ENCODE measurements around the gene CHN2.

Gene CHN2

DNA sequence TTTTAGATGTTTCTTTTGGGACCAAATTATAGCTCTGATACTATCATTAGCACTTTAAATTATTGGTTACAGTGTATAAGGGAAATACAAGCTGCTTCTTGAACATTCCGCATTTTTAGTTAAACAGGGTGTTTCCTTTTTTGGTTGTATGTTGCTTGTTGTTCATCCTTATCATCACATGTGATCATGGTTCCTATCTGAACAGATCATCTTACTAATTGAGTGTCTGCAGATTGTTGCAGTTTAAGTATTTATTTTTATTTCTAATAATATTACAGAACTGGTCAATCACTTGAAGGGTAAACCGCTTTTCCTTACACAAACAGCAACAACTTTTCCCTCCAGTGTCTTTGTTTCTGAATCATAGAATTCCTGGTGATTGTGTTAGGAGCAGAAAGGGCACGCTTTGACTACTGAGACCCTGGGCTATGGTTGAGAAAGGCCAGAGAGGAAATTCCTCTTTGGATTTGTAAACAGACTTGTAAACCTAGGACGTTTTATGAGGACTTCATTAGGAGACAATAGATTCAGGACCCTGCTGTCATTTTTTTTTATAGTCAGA is 37.2 kb downstream of the CHN2 start:
- Histone ChIP-seq H3K36me3 (ENCODE audit: control insufficient read depth, insufficient read depth, low read length) (no peaks in the 10 kb centered on the region), H3K4me3 (ENCODE audit: low read depth, low read length) (no peak overlapping the region), H3K4me1 (ENCODE audit: control insufficient read depth, insufficient read depth, low read length) (no peaks in the 10 kb centered on the region), H3K27me3 (ENCODE audit: control insufficient read depth, insufficient read depth, low read length) (no peaks in the 10 kb centered on the region), H3K9ac (ENCODE audit: low read depth, low read length) (no peak overlapping the region), H3K9me3 (ENCODE audit: control insufficient read depth, insufficient read depth, low read length) (no peaks in the 10 kb centered on the region)

DNA sequence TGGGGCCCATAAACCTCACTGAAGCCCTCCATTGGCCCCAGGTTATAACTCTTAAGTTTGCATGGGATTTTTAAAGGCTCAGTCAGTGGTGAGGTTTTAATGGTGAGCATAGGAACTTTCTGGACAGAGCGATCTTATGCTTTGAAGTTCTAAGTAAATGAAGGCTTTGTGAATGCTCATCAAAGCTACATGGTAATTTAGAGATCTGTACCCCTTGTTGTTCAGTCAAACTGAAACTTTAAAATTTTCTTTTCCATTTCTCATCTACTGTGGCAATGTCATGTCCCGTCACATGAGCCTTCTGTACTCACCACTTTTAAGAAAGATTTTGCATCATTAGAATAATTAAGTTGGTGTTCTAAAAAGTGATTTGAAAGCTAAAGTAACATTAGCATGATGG is 39.9 kb downstream of the CHN2 start:
- Histone ChIP-seq H3K9ac (ENCODE audit: low read depth, low read length) (no peak overlapping the region), H3K4me1 (ENCODE audit: control insufficient read depth, insufficient read depth, low read length) (no peaks in the 10 kb centered on the region), H3K27me3 (ENCODE audit: control insufficient read depth, insufficient read depth, low read length) (no peaks in the 10 kb centered on the region), H3K4me3 (ENCODE audit: low read depth, low read length) (no peak overlapping the region), H3K9me3 (ENCODE audit: control insufficient read depth, insufficient read depth, low read length) (no peaks in the 10 kb centered on the region), H3K36me3 (ENCODE audit: control insufficient read depth, insufficient read depth, low read length) (no peaks in the 10 kb centered on the region)

DNA sequence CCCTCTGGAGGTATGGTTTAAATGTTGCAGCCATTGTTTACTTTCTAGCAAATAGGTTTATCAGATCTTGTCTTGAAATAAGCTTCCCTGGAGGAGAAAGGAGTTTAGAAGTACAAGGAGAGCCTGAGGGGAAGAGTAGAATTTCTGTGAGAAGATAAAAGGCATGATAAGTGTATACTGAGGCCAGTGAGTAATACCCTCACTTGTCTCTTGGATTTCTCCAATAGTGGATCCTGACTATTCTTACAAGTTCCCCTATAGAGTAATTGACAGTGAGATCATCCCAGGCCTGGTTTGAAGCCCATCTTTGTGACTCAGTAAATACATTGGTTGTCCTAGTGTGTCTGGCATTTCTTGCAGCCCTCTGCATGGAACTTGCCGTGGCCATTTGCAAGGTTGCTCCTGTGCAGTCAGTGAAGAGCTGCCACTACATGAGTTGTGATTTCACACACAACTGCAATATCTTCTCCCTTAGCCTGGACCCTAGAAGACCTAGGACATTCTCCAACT is 41.6 kb downstream of the CHN2 start:
- no peak overlapping the region for H3K9ac ChIP-seq (ENCODE audit: low read depth, low read length)
- H3K4me1 ChIP-seq (ENCODE audit: control insufficient read depth, insufficient read depth, low read length) = no peaks in the 10 kb centered on the region
- H3K36me3 ChIP-seq (ENCODE audit: control insufficient read depth, insufficient read depth, low read length) = no peaks in the 10 kb centered on the region
- no peaks in the 10 kb centered on the region for H3K27me3 ChIP-seq (ENCODE audit: control insufficient read depth, insufficient read depth, low read length)
- H3K4me3 ChIP-seq (ENCODE audit: low read depth, low read length) = no peak overlapping the region
- no peaks in the 10 kb centered on the region for H3K9me3 ChIP-seq (ENCODE audit: control insufficient read depth, insufficient read depth, low read length)

DNA sequence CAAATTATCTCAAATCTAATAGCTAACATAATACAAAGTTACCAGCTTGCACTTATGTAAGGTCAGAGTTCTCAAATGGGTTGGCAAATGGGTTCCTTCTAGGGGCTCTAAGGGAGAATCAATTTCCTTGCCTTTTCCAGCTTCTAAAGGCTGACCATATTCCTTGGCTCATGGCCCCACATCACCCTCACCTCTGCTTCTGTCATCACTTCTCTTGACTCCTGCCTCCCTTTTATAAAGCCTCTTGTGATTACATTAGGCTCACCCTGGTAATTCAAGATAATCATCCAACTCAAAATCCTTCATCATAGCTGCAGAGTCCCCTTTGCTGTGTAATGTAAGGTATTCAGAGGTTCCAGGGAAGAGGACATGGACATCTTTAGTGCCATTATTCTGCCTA is 42.1 kb downstream of the CHN2 start:
- Histone ChIP-seq H3K9ac (ENCODE audit: low read depth, low read length) (no peak overlapping the region), H3K36me3 (ENCODE audit: control insufficient read depth, insufficient read depth, low read length) (no peaks in the 10 kb centered on the region), H3K9me3 (ENCODE audit: control insufficient read depth, insufficient read depth, low read length) (no peaks in the 10 kb centered on the region), H3K4me1 (ENCODE audit: control insufficient read depth, insufficient read depth, low read length) (no peaks in the 10 kb centered on the region), H3K27me3 (ENCODE audit: control insufficient read depth, insufficient read depth, low read length) (no peaks in the 10 kb centered on the region), H3K4me3 (ENCODE audit: low read depth, low read length) (no peak overlapping the region)

DNA sequence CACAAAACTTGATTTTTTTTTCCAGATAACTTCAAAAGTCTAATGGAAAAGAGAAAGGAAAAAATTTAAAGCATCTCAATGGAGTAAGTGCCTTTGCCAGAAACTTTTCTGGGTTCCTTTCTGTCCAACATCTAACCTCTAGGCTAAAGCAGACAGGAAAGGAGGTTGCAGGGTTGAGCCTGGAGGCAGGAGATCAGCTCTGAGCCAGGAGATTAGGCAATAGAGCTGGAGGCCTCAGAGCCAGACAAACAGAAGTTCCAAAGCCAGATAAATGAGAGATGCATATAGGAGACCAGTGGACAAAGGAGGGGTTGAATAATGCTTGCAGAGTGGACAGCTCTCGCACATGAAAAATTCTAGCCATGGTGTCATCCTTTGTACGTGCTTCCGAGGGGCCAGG is 42.9 kb downstream of the CHN2 start:
- H3K4me3 ChIP-seq (ENCODE audit: low read depth, low read length) = no peak overlapping the region
- no peak overlapping the region for H3K9ac ChIP-seq (ENCODE audit: low read depth, low read length)
- H3K9me3 ChIP-seq (ENCODE audit: control insufficient read depth, insufficient read depth, low read length) = no peaks in the 10 kb centered on the region
- no peaks in the 10 kb centered on the region for H3K4me1 ChIP-seq (ENCODE audit: control insufficient read depth, insufficient read depth, low read length)
- H3K36me3 ChIP-seq (ENCODE audit: control insufficient read depth, insufficient read depth, low read length) = no peaks in the 10 kb centered on the region
- no peaks in the 10 kb centered on the region for H3K27me3 ChIP-seq (ENCODE audit: control insufficient read depth, insufficient read depth, low read length)

DNA sequence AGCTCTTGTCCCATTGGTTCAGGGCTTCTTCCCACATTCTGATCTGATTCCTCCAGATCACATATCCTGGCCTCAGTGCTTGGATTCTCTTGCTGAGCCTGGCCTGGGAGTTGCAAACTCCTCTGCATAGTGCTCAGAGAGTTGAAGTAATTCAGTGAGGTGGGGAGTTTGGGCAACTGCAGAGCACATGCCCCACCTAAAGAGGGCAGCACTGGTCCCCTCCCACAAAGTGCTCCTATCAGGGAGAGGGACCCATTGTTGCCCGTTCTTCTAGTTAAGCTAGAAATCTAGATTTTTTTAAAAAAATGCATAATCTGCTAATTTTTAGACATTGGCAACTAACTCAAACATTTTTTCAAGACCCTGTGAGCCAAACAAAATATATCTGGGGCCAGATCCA is 45.1 kb downstream of the CHN2 start:
- peaks cover 7% of the 10 kb centered on the region for H3K4me1 ChIP-seq (ENCODE audit: control insufficient read depth, insufficient read depth, low read length)
- no peak overlapping the region for H3K9ac ChIP-seq (ENCODE audit: low read depth, low read length)
- no peaks in the 10 kb centered on the region for H3K36me3 ChIP-seq (ENCODE audit: control insufficient read depth, insufficient read depth, low read length)
- H3K9me3 ChIP-seq (ENCODE audit: control insufficient read depth, insufficient read depth, low read length) = no peaks in the 10 kb centered on the region
- H3K4me3 ChIP-seq (ENCODE audit: low read depth, low read length) = no peak overlapping the region
- H3K27me3 ChIP-seq (ENCODE audit: control insufficient read depth, insufficient read depth, low read length) = no peaks in the 10 kb centered on the region

DNA sequence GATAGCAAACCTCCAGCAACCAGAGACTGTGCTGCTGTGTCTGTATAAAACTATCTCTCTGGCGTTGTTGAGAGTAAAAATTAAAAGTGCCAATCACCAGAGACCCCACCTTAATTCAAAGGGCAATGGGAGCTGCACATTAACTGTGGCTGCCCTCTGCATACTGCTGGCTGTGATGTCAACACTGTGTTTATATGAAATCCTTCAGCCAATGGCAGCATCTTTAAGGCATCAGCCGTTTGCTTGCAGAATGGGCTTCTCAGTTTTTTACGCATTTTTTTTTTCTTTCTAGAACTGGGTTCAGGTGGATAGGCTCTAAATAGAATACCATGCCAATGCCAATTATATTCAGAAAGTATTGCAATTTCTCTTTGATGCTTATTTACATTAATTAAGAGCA is 47.7 kb downstream of the CHN2 start:
- H3K36me3 ChIP-seq (ENCODE audit: control insufficient read depth, insufficient read depth, low read length) = no peaks in the 10 kb centered on the region
- H3K4me1 ChIP-seq (ENCODE audit: control insufficient read depth, insufficient read depth, low read length) = peaks cover 7% of the 10 kb centered on the region
- H3K9ac ChIP-seq (ENCODE audit: low read depth, low read length) = no peak overlapping the region
- H3K27me3 ChIP-seq (ENCODE audit: control insufficient read depth, insufficient read depth, low read length) = no peaks in the 10 kb centered on the region
- no peak overlapping the region for H3K4me3 ChIP-seq (ENCODE audit: low read depth, low read length)
- H3K9me3 ChIP-seq (ENCODE audit: control insufficient read depth, insufficient read depth, low read length) = no peaks in the 10 kb centered on the region

DNA sequence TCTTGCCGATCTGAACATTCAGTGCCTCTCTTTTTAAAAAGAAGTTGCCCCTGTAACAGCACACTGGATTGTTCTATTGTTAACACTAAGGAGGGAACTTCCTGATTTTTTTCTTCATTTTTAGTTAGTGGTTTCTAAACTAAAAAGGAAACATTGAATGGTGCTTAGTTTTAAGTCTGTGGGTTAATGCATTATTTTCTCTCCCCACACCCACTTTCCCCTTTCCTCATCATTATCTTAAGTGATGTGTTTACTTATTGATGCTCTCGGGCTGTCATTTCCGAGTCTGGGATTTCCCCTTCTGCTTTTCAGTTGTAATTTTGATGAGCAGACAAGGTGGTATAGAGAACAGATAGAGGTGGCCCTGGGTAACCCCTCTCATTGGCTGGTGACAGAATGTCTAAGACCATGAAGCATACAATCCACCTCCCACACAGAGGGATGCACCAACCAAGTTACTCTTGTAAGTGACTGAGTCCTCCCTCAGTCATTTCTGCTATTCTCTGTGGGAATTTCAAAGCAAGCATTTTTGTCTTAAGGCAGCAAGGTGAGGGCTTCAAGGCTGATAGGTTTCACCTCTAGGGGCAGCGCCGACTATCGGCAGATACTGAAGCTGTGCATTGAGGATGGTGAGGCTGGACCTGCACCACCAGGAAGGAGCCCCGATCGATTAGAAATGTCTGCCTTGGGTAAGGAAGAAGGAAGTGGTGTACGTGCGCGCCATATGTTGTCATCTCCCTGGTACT is 49.5 kb downstream of the CHN2 start:
- Histone ChIP-seq H3K36me3 (ENCODE audit: control insufficient read depth, insufficient read depth, low read length) (no peaks in the 10 kb centered on the region), H3K9me3 (ENCODE audit: control insufficient read depth, insufficient read depth, low read length) (no peaks in the 10 kb centered on the region), H3K9ac (ENCODE audit: low read depth, low read length) (no peak overlapping the region), H3K27me3 (ENCODE audit: control insufficient read depth, insufficient read depth, low read length) (no peaks in the 10 kb centered on the region), H3K4me3 (ENCODE audit: low read depth, low read length) (no peak overlapping the region), H3K4me1 (ENCODE audit: control insufficient read depth, insufficient read depth, low read length) (peaks cover 7% of the 10 kb centered on the region)

DNA sequence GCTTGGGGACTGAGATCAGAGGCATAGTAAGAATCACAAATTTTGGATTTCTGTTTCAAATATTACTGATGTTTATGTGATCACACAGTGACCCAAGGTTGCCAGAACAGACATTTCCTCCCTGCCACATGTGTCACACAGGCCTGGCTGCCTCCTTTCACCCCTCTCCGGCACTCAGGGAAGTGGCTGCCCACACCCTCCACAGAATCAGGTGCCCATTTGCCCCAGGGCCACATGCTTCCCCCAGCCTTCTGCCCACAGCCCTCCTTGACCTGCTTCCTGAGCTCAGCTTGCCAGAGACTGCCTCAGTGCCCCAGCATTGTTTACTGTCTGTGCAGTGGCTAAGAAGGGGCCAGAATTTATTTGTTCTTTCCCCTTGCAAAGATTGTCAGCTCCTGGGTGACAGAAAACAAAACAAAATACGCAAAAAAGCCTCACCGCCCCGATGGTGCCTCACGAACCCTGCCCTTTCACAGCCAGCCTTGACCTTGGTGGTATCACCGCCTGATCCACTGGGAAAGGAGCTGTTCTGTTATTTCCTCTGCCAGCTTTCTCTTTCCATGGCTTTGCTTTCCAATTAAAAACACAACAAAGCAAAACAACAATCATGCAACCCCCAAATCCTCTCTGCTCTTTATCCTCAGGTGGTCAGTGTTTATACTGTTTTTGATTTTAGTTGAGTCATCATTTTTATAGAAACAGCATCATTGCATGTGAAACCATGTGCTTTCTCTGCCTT is 52.8 kb downstream of the CHN2 start:
- H3K4me3 ChIP-seq (ENCODE audit: low read depth, low read length) = no peak overlapping the region
- no peak overlapping the region for H3K9ac ChIP-seq (ENCODE audit: low read depth, low read length)
- H3K27me3 ChIP-seq (ENCODE audit: control insufficient read depth, insufficient read depth, low read length) = no peaks in the 10 kb centered on the region
- no peaks in the 10 kb centered on the region for H3K36me3 ChIP-seq (ENCODE audit: control insufficient read depth, insufficient read depth, low read length)
- peaks cover 7% of the 10 kb centered on the region for H3K4me1 ChIP-seq (ENCODE audit: control insufficient read depth, insufficient read depth, low read length)
- H3K9me3 ChIP-seq (ENCODE audit: control insufficient read depth, insufficient read depth, low read length) = no peaks in the 10 kb centered on the region

DNA sequence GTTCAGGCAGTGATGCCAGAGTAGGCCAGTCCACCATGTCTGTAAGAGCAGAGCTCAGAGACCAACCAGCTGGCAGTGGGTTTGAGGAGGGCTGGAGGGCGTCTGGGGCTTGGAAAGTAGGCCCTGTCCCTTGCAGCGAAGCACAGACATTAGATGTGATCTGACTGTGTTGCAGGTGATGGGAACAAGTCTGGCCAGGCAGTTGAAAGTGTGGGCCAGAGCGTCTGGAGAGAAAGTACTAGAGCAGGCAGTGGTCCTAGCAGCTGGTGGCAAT is 53.3 kb downstream of the CHN2 start:
- no peak overlapping the region for H3K4me3 ChIP-seq (ENCODE audit: low read depth, low read length)
- peaks cover 7% of the 10 kb centered on the region for H3K4me1 ChIP-seq (ENCODE audit: control insufficient read depth, insufficient read depth, low read length)
- H3K9ac ChIP-seq (ENCODE audit: low read depth, low read length) = no peak overlapping the region
- no peaks in the 10 kb centered on the region for H3K9me3 ChIP-seq (ENCODE audit: control insufficient read depth, insufficient read depth, low read length)
- no peaks in the 10 kb centered on the region for H3K27me3 ChIP-seq (ENCODE audit: control insufficient read depth, insufficient read depth, low read length)
- H3K36me3 ChIP-seq (ENCODE audit: control insufficient read depth, insufficient read depth, low read length) = no peaks in the 10 kb centered on the region

DNA sequence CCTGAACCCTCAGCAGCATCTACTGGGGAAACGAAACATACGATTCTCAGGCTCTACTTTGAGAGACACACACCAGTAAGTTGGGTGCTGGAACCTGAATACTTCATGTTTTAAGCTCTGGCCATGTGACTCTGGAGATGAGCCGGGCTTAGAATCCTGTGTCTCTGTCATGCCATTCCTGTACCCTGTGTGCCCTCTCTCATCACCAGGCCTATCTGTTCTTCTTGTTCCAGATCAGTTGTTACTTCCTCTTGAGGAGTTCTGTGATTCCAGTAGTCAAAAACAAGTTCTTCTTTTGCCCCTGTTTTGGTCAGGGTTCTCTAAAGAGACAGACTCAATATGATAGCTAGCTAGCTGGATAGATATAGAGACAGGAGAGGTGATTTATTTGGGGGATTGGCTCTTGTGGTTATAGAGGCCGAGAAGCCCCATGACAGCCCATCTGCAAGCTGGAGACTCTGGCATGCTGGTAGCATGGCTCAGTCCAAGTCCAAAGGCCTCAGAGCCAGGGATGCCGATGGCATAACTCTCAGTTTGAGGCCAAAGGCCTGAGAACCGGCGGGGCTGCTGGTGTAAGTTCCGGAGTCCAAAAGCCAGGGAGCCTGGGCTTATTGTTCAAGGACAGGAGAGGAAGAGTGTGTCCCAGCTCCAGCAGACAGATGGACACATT is 54.3 kb downstream of the CHN2 start:
- Histone ChIP-seq H3K9me3 (ENCODE audit: control insufficient read depth, insufficient read depth, low read length) (no peaks in the 10 kb centered on the region), H3K4me1 (ENCODE audit: control insufficient read depth, insufficient read depth, low read length) (peaks cover 3% of the 10 kb centered on the region), H3K9ac (ENCODE audit: low read depth, low read length) (no peak overlapping the region), H3K36me3 (ENCODE audit: control insufficient read depth, insufficient read depth, low read length) (no peaks in the 10 kb centered on the region), H3K4me3 (ENCODE audit: low read depth, low read length) (no peak overlapping the region), H3K27me3 (ENCODE audit: control insufficient read depth, insufficient read depth, low read length) (no peaks in the 10 kb centered on the region)

DNA sequence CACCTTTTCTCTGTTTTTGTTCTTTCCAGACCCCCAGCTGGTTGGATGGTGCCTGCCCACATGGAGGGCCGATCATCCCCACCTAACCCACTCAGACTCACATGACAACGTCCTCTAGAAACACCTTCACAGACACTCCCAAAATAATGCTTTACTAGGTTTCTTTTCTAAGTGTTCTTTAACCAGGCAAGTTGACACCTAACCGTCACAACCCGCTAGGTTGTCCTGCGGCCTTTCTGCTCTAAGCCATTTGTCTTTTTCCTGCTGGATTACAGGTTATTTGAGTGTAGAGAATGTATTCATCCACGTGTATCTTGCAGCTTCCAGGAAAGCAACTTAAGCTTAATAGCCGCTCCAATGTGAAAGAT is 54.8 kb downstream of the CHN2 start:
- no peak overlapping the region for H3K9ac ChIP-seq (ENCODE audit: low read depth, low read length)
- H3K36me3 ChIP-seq (ENCODE audit: control insufficient read depth, insufficient read depth, low read length) = no peaks in the 10 kb centered on the region
- no peak overlapping the region for H3K4me3 ChIP-seq (ENCODE audit: low read depth, low read length)
- no peaks in the 10 kb centered on the region for H3K27me3 ChIP-seq (ENCODE audit: control insufficient read depth, insufficient read depth, low read length)
- no peaks in the 10 kb centered on the region for H3K9me3 ChIP-seq (ENCODE audit: control insufficient read depth, insufficient read depth, low read length)
- H3K4me1 ChIP-seq (ENCODE audit: control insufficient read depth, insufficient read depth, low read length) = no peaks in the 10 kb centered on the region
